Putamen (tissue), 1 donor: Measurements from ENCODE around the gene DLEC1.
"Not testable (repeated sequence)": the region's sequence is repeated elsewhere in the genome, so short reads cannot be mapped to it uniquely, and the experiment has no call there.

Experiments
- DNase-seq: peaks from one replicate; pipeline ENCODE4 v3.0.0-alpha.2; 2016; ENCODE audit warnings: low spot score

Gene DLEC1

GRCh38 chr3:38154625-38155255 is 115.7 kb downstream of the DLEC1 start:
- no peak for DNase-seq

DNA sequence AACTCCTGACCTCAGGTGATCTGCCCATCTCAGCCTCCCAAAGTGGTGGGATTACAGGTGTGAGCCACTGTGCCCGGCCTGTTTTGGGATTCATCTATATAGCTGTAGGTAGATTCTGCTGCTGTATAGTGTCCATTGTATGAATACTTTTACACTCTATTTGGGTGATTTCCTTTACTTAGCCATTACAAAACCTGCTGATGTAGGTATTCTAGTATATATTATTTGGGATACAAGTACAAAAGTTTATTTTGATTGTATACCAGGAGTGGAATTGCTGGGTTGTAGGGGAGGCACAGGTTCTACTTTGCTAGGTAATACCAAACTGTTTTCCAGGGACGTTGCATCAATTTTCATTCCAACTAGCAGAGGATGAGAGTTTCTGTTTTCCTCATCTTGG is 116.8 kb downstream of the DLEC1 start:
- no peak for DNase-seq

- no peak for DNase-seq
Measured at GRCh38 chr3:38157117-38157516, 118.1 kb downstream of the DLEC1 start.

GRCh38 chr3:38157595-38157994 is 118.6 kb downstream of the DLEC1 start:
- DNase-seq, result no peak

DNA sequence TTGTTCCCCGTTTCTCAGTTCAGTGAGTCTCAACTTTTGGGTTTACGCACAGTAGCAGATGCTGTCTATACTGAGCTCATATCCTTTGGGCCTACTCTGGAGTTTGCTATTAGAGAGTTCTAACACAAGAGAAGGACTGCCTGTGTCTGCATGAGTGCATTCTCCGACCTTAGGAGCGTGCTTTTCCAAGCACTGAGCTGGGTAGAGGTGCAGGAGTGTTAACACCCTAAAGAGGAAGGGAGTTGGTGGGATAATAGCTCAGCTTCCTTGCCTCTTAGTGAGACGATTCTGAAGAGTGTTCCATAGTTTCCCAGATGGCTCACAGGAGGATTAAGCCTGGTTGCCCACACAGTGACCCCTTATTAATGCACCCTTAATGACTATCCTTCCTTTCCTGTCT is 119.5 kb downstream of the DLEC1 start:
- DNase-seq, result no peak

DNA sequence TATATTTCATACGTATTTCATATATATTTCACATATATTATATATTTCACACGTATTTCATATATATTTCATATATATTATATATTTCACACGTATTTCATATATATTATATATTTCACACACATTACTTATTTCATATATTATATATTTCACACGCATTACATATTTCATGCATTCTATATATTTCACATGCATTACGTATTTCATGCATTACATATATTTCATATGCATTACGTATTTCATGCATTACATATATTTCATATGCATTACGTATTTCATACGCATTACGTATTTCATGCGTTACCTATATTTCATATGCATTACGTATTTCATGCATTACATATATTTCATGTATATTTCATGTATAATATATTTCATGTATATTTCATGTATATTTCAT is 121.7 kb downstream of the DLEC1 start:
- DNase-seq, result not testable (repeated sequence)

- DNase-seq, result no peak
Measured at GRCh38 chr3:38163117-38163840, 124.3 kb downstream of the DLEC1 start.

- no peak for DNase-seq
Measured at GRCh38 chr3:38163841-38164642, 125.0 kb downstream of the DLEC1 start.

- DNase-seq, result no peak
Measured at GRCh38 chr3:38164643-38164951, 125.6 kb downstream of the DLEC1 start.

- DNase-seq, result peak; percentile 100
Measured at GRCh38 chr3:38164952-38165721, 126.1 kb downstream of the DLEC1 start, which contains the start of gene OXSR1. OXSR1 (plus strand) TSS chr3:38165537; CDS start chr3:38165877, 340 bp downstream.

- peak; percentile 41 for DNase-seq
Measured at GRCh38 chr3:38165722-38166387, 126.8 kb downstream of the DLEC1 start.

GRCh38 chr3:38167591-38167990 is 128.6 kb downstream of the DLEC1 start:
- no peak for DNase-seq

- DNase-seq, result no peak
Measured at GRCh38 chr3:38168151-38169026, 129.4 kb downstream of the DLEC1 start.

- DNase-seq, result no peak
Measured at GRCh38 chr3:38169027-38169317, 130.0 kb downstream of the DLEC1 start.

GRCh38 chr3:38170722-38171121 is 131.7 kb downstream of the DLEC1 start:
- DNase-seq, result no peak

- no peak for DNase-seq
Measured at GRCh38 chr3:38171622-38172021, 132.6 kb downstream of the DLEC1 start.
